C1 segment of cervical spinal cord (tissue), 14 donors: ENCODE results near the gene DLG3.
"Not testable (repeated sequence)": the region's sequence is repeated elsewhere in the genome, so short reads cannot be mapped to it uniquely, and the experiment has no call there.

Experiments used
- DNase-seq, 14 donors: peaks; one replicate each; lab custom pipeline; 2025; lab: John Stamatoyannopoulos, UW

Gene DLG3

DNA sequence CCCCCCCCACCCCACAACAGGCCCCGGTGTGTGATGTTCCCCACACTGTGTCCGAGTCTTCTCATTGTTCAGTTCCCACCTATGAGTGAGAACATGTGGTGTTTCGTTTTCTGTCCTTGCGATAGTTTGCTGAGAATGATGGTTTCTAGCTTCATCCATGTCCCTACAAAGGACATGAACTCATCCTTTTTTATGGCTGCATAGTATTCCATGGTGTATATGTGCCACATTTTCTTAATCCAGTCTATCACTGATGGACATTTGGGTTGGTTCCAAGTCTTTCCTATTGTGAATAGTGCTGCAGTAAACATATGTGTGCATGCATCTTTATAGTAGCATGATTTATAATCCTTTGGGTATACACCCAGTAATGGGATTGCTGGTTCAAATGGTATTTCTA, 70.6 kb downstream of the DLG3 start:
- DNase-seq = not testable (repeated sequence)

DNA sequence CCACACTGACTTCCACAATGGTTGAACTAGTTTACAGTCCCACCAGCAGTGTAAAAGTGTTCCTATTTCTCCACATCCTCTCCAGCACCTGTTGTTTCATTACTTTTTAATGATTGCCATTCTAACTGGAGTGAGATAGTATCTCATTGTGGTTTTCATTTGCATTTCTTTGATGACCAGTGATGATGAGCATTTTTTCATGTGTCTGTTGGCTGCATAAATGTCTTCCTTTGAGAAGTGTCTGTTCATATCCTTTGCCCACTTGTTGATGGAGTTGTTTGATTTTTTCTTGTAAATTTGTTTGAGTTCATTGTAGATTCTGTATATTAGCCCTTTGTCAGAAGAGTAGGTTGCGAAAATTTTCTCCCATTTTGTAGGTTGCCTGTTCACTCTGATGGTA, 71.1 kb downstream of the DLG3 start:
- not testable (repeated sequence) for DNase-seq

DNA sequence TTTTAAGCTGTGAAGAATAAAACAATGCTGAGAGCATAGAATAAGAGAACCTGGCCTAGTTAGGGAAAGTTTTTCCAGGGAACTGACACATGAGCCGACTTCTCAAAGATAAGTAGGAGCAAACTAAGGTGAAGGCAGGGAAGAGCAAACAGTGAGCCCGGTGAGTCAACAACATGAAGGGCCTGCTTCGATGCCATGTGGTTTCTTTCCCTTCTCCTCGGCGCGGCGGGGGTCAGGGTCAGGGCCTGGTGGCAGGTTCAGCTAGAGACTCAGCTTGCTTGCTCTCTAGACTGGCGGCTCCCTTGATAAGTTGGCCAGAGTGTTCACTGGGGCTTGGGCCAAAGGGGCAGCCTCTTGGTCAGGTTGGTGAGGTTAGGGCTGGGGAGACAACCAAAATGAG, 81.1 kb downstream of the DLG3 start:
- no peak for DNase-seq

DNA sequence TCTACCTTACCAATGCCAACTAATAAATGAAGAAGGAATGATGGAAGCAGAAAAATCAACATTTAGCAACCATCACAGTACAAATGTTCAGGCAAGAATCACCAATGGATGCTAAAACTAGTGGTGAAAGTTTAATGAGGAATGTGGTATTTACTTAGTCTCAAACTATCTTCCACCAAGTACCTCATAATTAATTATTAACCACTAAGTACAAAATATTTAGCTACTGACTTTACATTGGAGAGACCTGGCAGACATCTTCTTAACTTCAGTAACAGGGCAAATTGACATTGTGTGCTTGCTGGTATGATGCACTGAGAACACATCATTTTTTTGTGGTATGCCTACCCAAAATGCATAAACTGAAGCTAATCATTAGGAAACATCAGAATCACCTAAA, 82.4 kb downstream of the DLG3 start:
- DNase-seq = no peak

DNA sequence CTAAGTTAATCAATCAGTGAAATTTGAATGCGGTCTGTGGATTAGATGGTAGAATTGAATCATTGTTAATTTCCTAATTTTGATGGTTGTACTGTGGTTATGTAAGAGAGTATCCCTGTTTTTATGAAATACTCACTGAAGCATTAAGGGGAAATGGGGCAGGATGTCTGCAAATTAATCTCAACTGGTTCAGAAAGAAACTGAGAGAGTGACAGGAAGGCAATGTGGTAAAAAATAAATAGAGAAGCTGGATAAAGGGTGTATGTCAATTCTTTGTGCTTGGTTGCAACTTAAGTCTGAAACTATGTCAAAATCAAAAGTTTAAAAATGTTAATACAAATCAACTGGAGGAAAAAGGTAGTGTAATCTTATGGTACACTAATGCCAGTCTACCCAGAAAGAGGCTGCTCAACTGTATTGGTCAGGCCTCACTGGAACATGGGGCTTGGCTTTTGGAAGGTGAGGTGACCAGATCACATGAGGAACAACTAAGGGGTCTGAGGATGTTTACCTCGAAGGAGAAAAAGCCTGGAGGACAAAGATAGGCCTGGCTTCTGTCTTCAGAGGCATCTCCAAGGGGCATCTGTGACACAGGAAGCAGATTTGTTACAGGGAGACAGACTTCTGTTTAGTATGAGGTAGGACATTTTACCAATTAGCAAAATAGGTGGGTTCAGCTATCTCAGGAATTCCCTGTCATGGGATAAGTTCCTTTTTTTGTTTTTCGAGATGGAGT, 83.1 kb downstream of the DLG3 start:
- no peak for DNase-seq

DNA sequence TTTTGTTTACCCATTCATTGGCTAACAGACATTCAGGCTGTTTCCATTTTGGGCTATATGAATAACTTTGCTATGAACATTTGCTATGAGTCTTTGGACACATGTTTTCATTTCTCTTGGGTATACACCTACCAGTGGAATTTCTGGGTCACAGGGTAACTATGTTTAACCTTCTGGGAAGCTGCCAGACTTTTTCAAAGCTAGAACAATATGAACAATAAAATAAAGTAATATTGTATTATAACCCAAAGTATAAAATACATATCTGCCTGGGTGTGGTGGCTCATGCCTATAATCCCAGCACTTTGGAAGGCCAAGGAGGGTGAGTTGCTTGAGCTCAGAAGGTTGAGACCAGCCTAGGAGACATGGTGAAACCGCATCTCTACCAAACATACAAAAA, 90.6 kb downstream of the DLG3 start:
- DNase-seq = no peak

DNA sequence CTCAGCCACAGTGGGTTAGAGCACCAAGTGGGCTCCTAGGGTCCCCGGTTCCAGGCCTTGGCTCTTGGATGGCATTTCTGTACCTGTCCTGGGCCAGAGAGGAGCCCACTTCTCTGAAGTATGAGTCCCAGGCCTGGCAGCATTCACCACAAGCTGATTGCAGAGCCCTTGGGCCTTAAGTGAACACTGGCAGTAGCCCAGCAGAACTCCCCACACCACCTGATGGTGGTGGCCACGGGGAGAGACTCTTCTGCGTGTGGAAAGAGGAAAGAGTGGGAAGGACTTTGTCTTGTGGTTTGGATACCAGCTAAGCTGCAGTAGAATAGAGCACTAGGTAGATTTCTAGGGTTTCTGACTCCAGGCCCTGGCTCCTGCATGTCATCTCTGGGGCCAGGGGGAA, 104.8 kb downstream of the DLG3 start:
- DNase-seq = no peak

- no peak for DNase-seq
These were observed 107.6 kb downstream of the DLG3 start for GRCh38 chrX:70552130-70552704.

DNA sequence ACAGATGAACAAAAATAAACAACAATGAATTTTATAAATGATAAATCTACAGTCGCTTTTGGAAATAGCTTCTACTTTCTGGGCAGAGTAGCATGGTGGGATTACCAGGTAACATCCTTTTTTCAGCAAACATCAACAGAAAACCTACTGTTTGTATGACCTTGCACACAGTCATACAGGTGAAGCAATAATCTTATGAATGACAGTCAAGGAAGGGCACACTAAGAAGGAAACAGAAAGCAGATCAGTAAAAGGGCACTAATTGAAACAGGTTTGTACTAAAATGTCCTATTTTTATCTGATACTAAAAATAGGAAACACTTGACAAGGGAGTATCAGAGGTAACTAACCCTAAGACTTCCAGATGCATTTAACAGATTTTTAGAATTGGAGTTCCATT, 108.9 kb downstream of the DLG3 start:
- no peak for DNase-seq

DNA sequence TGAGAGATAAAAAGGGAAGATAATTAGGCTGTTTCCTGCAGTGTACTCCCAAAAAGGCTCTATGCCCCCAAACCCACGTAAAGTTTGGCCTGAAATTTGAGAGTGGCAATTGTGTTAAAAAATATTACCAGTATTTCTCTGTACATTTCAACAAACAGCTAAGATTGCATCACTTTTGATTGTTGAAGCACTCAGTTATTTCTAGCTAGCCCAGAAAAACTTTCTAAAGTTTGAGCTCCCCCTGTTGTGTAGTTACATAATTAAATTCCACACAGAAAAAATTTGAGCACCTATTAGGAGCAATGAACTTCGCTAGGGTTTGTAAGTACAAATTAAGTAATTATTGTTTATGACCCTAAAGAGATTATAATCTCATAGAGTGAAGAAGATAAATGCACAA, 109.4 kb downstream of the DLG3 start:
- DNase-seq = no peak

- DNase-seq = no peak
These were observed 109.9 kb downstream of the DLG3 start for GRCh38 chrX:70554523-70554922.

DNA sequence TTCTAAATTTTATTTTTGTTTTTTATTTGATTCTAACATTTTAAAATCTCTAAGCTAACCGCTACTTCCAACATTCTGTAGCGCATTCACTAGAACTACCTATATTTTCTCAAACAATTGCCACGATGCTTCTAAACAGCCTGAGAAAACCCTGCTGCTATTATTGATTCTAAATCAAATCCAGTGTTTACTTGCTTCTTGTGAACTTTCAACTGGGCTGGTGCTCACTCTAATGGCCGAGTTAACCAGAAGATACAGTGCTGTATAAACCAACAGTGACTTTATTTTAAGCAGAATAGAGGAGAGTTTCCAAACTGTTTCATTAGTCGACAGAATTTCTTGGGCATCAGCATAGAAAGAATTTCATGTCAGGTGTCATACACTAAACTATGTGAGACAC, 110.3 kb downstream of the DLG3 start:
- DNase-seq = no peak
